GM21360 (cell line): ENCODE measurements around the gene C1orf159.
"Not testable (repeated sequence)": the region's sequence is repeated elsewhere in the genome, so short reads cannot be mapped to it uniquely, and the experiment has no call there.

Experiments used
- ATAC-seq: cut with Tn5 transposase; IDR thresholded peaks from one replicate; pipeline ENCODE4 v1.9.1; 2021; ENCODE audit warnings: mild to moderate bottlenecking, moderate library complexity; ENCODE audit not compliant: unreplicated experiment

C1orf159 gene

DNA sequence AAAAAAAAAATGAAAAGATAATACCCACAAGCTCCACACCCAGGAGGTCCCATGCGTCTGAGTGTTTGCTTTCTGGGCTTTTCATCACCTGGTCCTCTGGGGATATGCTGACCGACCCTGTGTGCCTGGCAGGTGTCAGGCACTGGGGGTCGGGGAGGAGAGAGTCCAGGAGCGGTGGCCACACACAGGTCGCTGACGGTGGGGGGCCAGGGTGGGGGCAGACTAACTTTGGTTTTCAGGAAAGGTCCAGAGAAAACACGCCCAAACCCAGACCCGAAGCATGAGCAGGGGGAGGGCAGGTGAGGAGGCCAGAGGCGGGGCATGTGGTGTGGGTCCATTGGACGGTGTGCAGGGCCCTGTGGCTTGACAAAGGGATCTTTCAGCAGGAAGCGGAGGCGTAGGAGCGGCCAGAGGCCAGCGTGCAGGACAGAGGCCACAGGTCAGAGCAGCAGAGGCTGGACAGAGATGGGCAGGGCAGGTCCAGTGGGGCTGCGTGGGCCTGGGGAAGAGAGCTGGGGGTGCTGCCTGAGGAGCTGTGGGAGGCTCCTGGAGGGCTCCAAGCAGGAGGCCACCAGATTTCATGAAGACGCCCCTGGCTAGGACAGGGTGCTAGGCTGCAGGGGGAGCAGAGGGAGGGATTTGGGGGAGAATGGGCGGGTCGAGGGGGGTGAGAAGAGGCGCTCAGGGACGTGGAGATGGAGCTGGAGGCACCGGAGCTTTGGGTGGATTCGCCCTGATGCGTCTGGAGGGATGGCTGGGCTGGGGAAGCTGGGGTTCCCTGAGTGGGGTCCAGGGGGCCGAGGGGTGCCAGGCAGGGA is 57.6 kb downstream of the C1orf159 start:
- no peak for ATAC-seq

DNA sequence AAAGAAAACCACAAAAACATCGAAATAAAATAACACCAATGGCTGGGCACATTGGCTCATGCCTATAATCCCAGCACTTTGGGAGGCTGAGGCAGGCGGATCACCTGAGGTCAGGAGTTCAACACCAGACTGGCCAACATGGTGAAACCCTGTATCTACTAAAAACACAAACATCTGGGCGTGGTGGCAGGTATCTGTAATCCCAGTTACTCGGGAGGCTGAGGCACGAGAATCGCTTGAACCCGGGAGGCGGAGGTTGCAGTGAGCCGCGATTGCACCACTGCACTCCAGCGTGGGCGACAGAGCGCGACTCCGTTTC is 58.2 kb downstream of the C1orf159 start:
- not testable (repeated sequence) for ATAC-seq

DNA sequence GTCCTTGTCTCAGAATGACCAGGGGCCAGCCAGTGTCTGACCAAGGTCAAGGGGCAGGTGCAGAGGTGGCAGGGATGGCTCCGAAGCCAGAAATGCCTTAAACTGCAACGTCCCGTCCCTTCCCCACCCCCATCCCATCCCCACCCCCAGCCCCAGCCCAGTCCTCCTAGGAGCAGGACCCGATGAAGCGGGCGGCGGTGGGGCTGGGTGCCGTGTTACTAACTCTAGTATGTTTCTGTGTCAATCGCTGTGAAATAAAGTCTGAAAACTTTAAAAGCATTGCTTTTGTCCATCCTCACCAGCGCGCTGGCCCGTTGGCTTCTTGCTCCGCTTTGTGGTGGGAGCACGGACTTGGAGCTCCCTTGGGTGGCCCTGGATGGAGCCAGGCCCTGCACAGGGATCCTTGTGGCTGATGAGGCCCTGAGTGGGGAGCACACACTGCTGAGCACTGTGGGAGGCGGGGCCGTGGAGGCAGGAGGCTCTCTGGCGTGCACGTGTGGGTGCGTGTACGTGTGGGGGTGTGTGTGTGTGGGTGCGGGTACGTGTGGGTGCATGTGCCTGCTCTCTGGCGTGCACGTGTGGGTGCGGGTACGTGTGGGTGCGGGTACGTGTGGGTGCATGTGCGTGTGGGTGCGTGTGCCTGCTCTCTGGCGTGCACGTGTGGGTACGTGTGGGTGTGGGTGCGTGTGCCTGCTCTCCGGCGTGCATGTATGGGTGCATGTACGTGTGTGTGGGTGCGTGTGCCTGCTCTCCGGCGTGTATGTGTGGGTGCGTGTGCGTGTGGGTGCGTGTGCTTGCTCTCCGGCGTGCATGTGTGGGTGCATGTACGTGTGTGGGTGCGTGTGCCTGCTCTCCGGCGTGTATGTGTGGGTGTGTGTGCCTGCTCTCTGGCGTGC is 59.8 kb downstream of the C1orf159 start:
- no peak for ATAC-seq

DNA sequence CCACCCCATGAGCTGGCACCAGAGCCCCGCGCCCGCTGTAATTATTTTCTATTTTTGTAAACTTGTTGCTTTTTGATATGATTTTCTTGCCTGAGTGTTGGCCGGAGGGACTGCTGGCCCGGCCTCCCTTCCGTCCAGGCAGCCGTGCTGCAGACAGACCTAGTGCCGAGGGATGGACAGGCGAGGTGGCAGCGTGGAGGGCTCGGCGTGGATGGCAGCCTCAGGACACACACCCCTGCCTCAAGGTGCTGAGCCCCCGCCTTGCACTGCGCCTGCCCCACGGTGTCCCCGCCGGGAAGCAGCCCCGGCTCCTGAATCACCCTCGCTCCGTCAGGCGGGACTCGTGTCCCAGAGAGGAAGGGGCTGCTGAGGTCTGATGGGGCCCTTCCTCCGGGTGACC is 60.9 kb downstream of the C1orf159 start:
- ATAC-seq: no peak

DNA sequence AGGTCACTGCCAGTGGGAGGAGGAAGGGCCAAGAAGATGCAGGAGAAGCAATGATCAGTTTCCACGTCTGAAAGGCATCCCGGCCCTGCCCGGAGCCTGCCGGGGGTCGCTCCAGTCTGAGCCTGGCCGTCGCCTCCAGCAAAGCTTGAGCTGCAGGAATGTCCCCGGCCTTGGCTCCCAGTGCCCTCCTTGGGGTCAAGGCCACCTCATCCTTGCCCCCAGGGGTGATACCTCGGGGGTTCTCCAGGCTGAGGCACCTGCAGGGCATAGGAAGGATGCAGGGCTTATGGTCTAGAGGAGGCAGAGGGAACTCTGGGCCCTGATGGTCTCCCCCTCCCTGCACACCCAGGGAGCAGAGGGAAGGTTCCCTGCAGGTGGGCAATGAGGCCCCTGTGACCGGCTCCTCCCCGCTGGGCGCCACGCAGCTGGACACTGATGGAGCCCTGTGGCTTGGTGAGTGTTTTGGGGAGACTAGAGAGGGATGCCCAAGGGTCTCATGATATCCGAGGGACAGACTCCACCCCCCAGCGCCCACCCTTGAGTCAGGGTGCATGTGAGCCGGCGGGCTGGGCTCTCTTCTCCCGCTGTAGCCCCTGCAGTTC is 61.7 kb downstream of the C1orf159 start:
- ATAC-seq: no peak

DNA sequence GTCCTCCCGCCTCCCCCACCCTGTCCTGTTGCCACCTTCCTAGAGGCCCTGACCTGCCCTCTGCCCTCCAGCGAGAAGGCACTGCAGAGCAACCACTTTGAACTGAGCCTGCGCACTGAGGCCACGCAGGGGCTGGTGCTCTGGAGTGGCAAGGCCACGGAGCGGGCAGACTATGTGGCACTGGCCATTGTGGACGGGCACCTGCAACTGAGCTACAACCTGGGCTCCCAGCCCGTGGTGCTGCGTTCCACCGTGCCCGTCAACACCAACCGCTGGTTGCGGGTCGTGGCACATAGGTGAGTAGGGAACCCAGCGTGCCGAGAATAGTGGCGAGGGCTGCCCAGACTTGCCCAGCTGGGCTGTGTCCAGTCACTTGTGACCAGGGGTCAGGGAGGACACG is 62.2 kb downstream of the C1orf159 start:
- ATAC-seq: no peak

DNA sequence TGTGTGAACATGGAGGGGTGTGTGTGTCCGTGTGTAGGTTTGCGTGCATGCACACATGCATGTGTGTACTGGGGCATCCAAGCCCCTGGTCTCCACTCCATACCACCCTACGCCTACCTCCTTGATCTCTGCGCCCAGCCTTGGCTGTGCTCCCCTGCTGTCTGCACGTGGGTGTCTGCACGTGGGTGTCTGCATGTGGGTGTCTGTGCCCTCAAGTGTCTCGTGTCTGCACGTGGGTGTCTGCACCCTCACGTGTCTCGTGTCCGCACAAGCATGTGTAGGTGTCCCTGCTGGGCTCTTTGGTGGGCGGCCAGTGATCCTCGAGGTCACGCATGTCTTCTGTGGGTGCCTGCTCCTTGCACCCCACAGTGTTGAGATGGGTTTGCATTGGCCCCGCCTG is 62.9 kb downstream of the C1orf159 start:
- ATAC-seq: no peak

DNA sequence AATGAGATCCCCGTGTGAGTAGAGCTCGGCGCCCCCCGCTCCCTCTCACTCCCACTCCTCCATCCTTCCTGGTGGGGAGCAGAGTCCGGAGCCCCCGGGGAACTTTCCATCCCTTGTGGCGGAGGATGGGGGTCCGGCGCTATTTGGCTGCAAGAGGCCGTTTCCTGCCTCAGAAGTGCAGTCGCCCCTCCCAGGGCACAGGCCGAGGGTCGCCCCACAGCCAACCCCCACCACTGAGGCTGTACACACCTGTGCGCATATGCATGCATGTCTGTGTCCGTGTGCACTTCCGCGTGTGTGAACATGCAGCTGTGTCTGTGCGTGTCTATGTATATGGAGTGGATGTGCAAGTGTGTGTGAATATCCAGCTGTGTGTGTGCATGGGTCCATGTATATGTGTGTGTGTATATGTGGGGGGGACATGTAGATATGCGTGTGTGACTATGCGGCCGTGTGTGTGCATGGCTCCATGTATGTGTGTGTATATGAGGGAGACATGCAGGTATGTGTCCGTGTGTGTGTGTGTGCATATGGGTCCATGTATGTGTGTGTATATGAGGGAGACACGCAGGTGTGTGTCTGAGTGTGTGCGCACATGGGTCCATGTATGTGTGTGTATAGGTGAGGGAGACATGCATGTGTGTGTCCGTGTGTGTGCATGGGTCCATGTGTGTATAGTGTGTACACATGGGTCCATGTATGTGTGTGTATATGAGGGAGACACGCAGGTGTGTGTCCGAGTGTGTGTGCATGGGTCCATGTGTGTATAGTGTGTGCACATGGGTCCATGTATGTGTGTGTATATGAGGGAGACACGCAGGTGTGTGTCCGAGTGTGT is 63.7 kb downstream of the C1orf159 start:
- ATAC-seq: no peak

DNA sequence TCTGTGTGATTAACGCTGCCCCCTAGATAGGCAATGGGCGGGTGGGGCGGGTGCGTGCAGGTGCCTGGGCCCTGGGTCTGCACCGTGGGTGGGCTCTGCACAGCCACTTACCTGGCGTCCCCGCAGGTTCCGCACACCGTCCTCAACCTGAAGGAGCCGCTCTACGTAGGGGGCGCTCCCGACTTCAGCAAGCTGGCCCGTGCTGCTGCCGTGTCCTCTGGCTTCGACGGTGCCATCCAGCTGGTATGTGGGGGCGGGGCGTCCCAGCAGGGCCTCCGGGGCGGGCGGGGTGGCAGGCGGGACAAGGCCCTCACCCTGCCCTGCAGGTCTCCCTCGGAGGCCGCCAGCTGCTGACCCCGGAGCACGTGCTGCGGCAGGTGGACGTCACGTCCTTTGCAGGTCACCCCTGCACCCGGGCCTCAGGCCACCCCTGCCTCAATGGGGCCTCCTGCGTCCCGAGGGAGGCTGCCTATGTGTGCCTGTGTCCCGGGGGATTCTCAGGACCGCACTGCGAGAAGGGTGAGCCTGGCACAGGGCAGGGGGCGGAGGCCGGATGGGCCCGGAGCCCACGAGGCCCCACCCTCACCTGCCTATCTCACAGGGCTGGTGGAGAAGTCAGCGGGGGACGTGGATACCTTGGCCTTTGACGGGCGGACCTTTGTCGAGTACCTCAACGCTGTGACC is 64.6 kb downstream of the C1orf159 start:
- no peak for ATAC-seq

DNA sequence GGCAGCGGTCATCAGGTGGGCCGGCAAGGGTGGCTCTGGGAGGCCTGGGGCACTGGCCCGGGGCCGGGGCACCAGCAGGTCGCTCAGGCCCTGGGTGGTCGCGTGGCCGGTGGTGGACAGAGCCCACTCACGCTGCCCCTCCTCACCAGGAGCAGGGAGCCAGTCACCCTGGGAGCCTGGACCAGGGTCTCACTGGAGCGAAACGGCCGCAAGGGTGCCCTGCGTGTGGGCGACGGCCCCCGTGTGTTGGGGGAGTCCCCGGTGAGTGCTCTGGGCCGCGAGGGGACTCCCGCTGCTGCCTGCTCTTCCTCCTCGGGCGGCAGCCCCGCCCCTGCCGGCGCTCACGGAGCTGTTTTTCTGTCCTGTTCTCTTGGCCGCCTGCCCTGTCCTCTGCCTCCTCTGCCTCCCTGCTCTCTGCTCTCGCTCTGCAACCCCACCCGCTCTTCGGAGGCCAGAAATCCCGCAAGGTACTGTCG is 65.3 kb downstream of the C1orf159 start:
- ATAC-seq: no peak

DNA sequence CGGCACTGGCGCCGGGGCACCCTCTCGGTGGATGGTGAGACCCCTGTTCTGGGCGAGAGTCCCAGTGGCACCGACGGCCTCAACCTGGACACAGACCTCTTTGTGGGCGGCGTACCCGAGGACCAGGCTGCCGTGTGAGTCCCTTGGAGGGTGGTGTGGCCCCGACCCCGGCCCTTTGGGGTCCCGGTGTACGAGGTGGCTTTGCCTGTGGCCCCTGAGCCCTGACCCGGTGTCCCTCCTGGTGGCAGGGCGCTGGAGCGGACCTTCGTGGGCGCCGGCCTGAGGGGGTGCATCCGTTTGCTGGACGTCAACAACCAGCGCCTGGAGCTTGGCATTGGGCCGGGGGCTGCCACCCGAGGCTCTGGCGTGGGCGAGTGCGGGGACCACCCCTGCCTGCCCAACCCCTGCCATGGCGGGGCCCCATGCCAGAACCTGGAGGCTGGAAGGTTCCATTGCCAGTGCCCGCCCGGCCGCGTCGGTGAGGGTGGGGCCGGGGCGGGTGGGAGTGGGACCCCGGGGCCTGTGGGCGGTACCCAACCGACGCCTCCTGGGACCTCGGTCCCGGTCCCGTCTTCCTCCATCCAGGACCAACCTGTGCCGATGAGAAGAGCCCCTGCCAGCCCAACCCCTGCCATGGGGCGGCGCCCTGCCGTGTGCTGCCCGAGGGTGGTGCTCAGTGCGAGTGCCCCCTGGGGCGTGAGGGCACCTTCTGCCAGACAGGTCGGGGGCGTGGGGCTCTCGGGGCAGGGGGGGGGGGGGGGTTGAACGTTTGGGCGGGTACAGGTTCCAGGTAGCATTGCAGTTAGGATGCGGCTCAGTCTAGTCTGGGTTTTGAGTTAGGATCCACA is 66.3 kb downstream of the C1orf159 start:
- no peak for ATAC-seq

DNA sequence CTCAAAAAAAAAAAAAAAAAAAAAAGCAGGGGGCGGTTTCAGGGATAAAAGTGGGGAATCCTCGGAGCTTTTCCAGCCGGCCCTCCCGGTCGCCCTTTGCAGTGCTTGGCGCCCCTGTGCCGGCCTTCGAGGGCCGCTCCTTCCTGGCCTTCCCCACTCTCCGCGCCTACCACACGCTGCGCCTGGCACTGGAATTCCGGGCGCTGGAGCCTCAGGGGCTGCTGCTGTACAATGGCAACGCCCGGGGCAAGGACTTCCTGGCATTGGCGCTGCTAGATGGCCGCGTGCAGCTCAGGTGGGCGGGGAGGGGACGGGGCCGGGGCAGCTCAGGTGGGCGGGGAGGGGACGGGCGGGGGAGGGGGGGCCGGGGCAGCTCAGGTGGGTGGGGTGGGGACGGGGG is 67.1 kb downstream of the C1orf159 start:
- ATAC-seq: no peak

DNA sequence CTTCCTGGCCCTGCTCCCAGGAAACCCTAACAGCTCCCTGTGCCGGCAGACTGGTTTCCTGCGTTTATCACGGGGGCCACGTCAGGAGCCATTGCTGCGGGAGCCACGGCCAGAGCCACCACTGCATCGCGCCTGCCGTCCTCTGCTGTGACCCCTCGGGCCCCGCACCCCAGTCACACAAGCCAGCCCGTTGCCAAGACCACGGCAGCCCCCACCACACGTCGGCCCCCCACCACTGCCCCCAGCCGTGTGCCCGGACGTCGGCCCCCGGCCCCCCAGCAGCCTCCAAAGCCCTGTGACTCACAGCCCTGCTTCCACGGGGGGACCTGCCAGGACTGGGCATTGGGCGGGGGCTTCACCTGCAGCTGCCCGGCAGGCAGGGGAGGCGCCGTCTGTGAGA is 67.9 kb downstream of the C1orf159 start:
- ATAC-seq: no peak

DNA sequence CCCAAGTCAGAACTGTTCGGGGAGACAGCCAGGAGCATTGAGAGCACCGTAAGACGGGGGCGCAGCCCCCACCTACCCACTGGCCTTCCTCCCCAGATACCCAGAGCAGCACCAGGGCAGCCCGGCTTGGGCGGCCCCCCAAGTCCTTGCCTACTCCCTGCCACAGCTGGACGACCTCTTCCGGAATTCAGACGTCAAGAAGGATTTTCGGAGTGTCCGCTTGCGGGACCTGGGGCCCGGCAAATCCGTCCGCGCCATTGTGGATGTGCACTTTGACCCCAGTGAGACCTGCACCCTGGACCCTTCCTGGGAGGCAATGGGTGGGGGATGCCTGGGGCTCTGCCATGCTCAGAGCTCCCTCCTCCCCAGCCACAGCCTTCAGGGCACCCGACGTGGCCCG is 68.5 kb downstream of the C1orf159 start:
- no peak for ATAC-seq

DNA sequence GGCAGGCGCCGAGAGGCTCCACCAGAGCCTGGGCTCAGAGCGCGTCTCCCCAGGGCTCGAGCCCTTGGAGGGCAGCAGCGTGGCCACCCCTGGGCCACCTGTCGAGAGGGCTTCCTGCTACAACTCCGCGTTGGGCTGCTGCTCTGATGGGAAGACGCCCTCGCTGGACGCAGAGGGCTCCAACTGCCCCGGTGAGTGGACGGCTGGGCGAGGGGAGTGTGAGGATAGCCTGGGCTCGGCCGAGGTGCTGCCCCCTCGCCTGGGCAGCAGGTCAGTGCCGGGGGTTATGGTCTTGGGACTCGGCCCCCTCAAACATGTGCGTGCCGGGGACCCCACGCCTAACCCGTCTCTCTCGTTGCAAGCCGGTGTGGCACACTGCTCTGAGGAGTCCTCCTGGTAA is 69.1 kb downstream of the C1orf159 start:
- no peak for ATAC-seq

DNA sequence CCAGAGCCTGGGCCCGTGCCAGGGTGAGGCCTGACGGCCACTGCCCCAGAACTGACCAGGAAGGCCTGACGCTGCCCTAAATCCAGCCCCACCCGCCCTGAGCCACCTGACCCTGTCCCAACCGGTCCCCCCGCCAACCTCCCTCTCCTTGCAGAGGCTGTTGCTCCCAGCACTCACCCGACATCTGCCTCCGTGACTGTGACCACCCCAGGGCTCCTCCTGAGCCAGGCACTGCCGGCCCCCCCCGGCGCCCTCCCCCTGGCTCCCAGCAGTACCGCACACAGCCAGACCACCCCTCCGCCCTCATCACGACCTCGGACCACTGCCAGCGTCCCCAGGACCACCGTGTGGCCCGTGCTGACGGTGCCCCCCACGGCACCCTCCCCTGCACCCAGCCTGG is 69.6 kb downstream of the C1orf159 start:
- no peak for ATAC-seq

DNA sequence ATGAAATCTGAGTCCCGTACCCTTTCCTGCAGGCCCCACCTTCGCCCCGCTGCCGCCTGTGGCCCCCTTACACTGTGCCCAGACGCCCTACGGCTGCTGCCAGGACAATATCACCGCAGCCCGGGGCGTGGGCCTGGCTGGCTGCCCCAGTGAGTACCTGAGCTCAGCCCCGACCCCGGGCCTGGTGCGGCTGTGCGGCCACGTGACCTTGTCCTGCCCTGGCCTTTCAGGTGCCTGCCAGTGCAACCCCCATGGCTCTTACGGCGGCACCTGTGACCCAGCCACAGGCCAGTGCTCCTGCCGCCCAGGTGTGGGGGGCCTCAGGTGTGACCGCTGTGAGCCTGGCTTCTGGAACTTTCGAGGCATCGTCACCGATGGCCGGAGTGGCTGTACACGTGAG is 70.8 kb downstream of the C1orf159 start:
- no peak for ATAC-seq

DNA sequence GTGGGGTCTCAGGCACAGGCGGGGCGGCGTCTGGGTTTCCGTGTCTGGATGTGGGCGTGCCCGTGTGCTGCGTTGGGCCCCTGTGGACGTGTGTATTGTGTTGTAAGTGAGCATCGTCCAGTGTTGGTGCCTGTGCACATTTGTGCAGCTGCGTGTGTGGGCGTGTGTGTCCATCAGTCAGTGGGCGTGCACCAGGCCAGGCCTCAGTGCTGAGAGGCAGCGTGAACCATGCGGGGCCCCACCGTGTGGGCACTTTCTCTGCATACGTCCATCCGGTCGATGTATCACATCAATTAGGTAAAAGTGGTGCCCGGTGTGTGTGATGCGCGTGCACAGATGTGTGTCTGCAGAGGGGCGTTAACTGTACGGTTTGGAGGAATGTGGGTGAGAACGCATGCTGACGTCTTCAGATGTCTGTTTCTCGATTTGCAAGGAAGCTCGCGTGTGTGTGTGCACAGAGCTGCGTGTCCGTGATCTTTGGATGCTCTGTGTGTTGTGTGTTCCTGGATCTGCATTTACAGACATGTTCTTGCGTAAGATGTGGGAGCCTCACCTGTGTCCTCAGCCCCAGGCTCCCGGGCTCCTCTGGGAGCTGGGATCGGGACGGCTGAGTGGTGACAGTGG is 71.3 kb downstream of the C1orf159 start:
- ATAC-seq: no peak

DNA sequence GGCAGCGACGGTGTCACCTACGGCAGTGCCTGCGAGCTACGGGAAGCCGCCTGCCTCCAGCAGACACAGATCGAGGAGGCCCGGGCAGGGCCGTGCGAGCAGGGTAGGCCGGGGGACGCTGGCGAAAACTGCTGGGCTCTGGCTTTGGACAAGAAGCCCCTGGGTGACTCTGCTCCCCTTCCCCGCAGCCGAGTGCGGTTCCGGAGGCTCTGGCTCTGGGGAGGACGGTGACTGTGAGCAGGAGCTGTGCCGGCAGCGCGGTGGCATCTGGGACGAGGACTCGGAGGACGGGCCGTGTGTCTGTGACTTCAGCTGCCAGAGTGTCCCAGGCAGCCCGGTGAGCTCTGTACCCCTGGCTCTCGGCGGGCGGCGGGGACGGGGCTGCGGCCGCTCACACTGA is 72.0 kb downstream of the C1orf159 start:
- ATAC-seq: no peak
